ENCODE data around the gene PIM3.

PIM3 gene

GRCh38 chr22:49995361-49996118 lies 35.0 kb downstream of the PIM3 start:
- H3K36me3 ChIP-seq (ENCODE audit: control insufficient read depth, insufficient read depth, low read length), result no peaks in the 10 kb centered on the region
- no peaks in the 10 kb centered on the region for H3K27me3 ChIP-seq (replicated peaks; ENCODE audit: control insufficient read depth, insufficient read depth, low read length)
- H3K4me3 ChIP-seq (replicated peaks; ENCODE audit: low read depth, low read length), result no peak overlapping the region
- no peak for TF ChIP-seq CTCF (IDR thresholded peaks at IDR 0.05; ENCODE audit: insufficient read depth, low read length, poor library complexity, severe bottlenecking)
- DNase-seq (ENCODE audit: extremely low read depth, insufficient read length), result no peak

GRCh38 chr22:49996119-49996517 lies 35.5 kb downstream of the PIM3 start:
- DNase-seq (ENCODE audit: extremely low read depth, insufficient read length), result no peak
- no peaks in the 10 kb centered on the region for H3K36me3 ChIP-seq (ENCODE audit: control insufficient read depth, insufficient read depth, low read length)
- no peak overlapping the region for H3K4me3 ChIP-seq (replicated peaks; ENCODE audit: low read depth, low read length)
- no peak for TF ChIP-seq CTCF (IDR thresholded peaks at IDR 0.05; ENCODE audit: insufficient read depth, low read length, poor library complexity, severe bottlenecking)
- H3K27me3 ChIP-seq (replicated peaks; ENCODE audit: control insufficient read depth, insufficient read depth, low read length), result no peaks in the 10 kb centered on the region

- DNase-seq (ENCODE audit: extremely low read depth, insufficient read length), result no peak
- no peak for TF ChIP-seq CTCF (IDR thresholded peaks at IDR 0.05; ENCODE audit: insufficient read depth, low read length, poor library complexity, severe bottlenecking)
- Histone ChIP-seq H3K36me3 (ENCODE audit: control insufficient read depth, insufficient read depth, low read length) (no peaks in the 10 kb centered on the region), H3K4me3 (replicated peaks; ENCODE audit: low read depth, low read length) (no peak overlapping the region), H3K27me3 (replicated peaks; ENCODE audit: control insufficient read depth, insufficient read depth, low read length) (no peaks in the 10 kb centered on the region)
Measured at GRCh38 chr22:49996518-49997250, 36.1 kb downstream of the PIM3 start.

GRCh38 chr22:49997251-49997599 lies 36.7 kb downstream of the PIM3 start:
- DNase-seq (ENCODE audit: extremely low read depth, insufficient read length), result no peak
- H3K27me3 ChIP-seq (replicated peaks; ENCODE audit: control insufficient read depth, insufficient read depth, low read length), result no peaks in the 10 kb centered on the region
- H3K4me3 ChIP-seq (replicated peaks; ENCODE audit: low read depth, low read length), result no peak overlapping the region
- no peaks in the 10 kb centered on the region for H3K36me3 ChIP-seq (ENCODE audit: control insufficient read depth, insufficient read depth, low read length)
- TF ChIP-seq CTCF (IDR thresholded peaks at IDR 0.05; ENCODE audit: insufficient read depth, low read length, poor library complexity, severe bottlenecking), result no peak

GRCh38 chr22:49997932-49998717 lies 37.6 kb downstream of the PIM3 start:
- H3K36me3 ChIP-seq (ENCODE audit: control insufficient read depth, insufficient read depth, low read length), result no peaks in the 10 kb centered on the region
- H3K27me3 ChIP-seq (replicated peaks; ENCODE audit: control insufficient read depth, insufficient read depth, low read length), result no peaks in the 10 kb centered on the region
- no peak for TF ChIP-seq CTCF (IDR thresholded peaks at IDR 0.05; ENCODE audit: insufficient read depth, low read length, poor library complexity, severe bottlenecking)
- no peak for DNase-seq (ENCODE audit: extremely low read depth, insufficient read length)
- no peak overlapping the region for H3K4me3 ChIP-seq (replicated peaks; ENCODE audit: low read depth, low read length)

Data from GM06990 (cell line).